Heart left ventricle (tissue), 16 donors: Measurements from ENCODE around the gene CEP112. TPM values are rescaled to one million over a fixed set of nuclear protein-coding genes. Genes with fewer than 3 reads are reported as not detected.

Experiments used
- ATAC-seq, 4 donors: fragments of 200-7000 bp; cut with Tn5 transposase; one replicate each; pipeline ENCODE4 v1.9.1; 2020 to 2022; ENCODE audit warnings: moderate library complexity in 4 of 4, mild to moderate bottlenecking in 3 of 4, moderate number of reproducible peaks in 1 of 4
- DNase-seq, 5 donors: peaks; one replicate each; pipeline ENCODE4 v3.0.0-alpha.2; 2020
- H3K27ac ChIP-seq, 12 donors: fragments of 200-600 bp; sonication (generic) in 4 of 12; one replicate each; pipeline versions ENCODE4 v1.5.0 to v1.8.0; 2016 to 2022; ENCODE audit warnings: mild to moderate bottlenecking in 2 of 12
- H3K27me3 ChIP-seq, 9 donors: fragments of 200-600 bp; sonication (generic) in 2 of 9; one replicate each; pipeline versions ENCODE4 v1.5.1 to v1.8.0; 2016 to 2022; ENCODE audit warnings: mild to moderate bottlenecking in 3 of 9
- H3K36me3 ChIP-seq, 9 donors: fragments of 200-600 bp; sonication (generic) in 2 of 9; one replicate each; pipeline versions ENCODE4 v1.5.0 to v1.8.0; 2018 to 2022; ENCODE audit warnings: mild to moderate bottlenecking in 2 of 9
- H3K4me1 ChIP-seq, 12 donors: fragments of 200-600 bp; sonication (generic) in 4 of 12; one replicate each; pipeline versions ENCODE4 v1.5.0 to v1.8.0; 2016 to 2022; ENCODE audit warnings: mild to moderate bottlenecking in 3 of 12
- H3K4me3 ChIP-seq, 12 donors: fragments of 200-600 bp; sonication (generic) in 4 of 12; one replicate each; pipeline versions ENCODE4 v1.5.0 to v1.8.0; 2017 to 2022; ENCODE audit warnings: mild to moderate bottlenecking in 9 of 12, moderate library complexity in 4 of 12
- H3K9me3 ChIP-seq, 12 donors: fragments of 200-600 bp; sonication (generic) in 4 of 12; one replicate each; pipeline versions ENCODE4 v1.5.0 to v1.8.0; 2016 to 2022; ENCODE audit warnings: mild to moderate bottlenecking in 1 of 12
- POLR2A ChIP-seq, 2 donors: fragments of 450-650 bp; IDR thresholded peaks; one replicate each; pipeline ENCODE4 v1.6.1; 2017; ENCODE audit warnings: antibody characterized with exemption in 2 of 2, mild to moderate bottlenecking in 2 of 2, moderate library complexity in 2 of 2
- WGBS, 4 donors: extraction: QIAGEN DNeasy Blood & Tissue Kit in 2 of 4; methylation state at CpG; one replicate each; pipeline versions ENCODE4 v1.1.5 to v1.1.7; 2013 to 2018; 5-methylcytosine and 5-hydroxymethylcytosine counted together
- intact Hi-C, 10 donors: fragments of 100-400 bp; cut with DNase I; formaldehyde crosslinking; loops; one replicate each; pipeline versions ENCODE4 v1.11.1 to v1.14.2; 2022
- polyA plus RNA-seq, 2 donors: library from polyadenylated mRNA; stranded (reverse); fragments of 200-250 nt; gene quantifications; one replicate each; pipeline ENCODE4 v1.2.3, GENCODE V29; 2013
- total RNA-seq, 9 donors: library from RNA; depleted of rRNA in 2 of 9; stranded (reverse); fragments of >200 nt in 2 of 9; fragmentation: NEBNext Ultra II Directional in 3 of 9; extraction: Animal tissue kit (Norgen Biotek cat#: 25700) in 3 of 9; gene quantifications; one replicate each; pipeline versions ENCODE4 v1.1.0 to v1.2.4, GENCODE V29; 2016 to 2023
- TF ChIP-seq, protein P1 (sequence below), 12 donors: fragments of 200-600 bp; sonication (generic) in 4 of 12; IDR thresholded peaks; one replicate each; pipeline versions ENCODE4 v1.5.0 to v1.8.0; 2018 to 2022; ENCODE audit warnings: antibody characterized with exemption in 12 of 12, mild to moderate bottlenecking in 5 of 12
- donor health status: ischemic (EF 13 %, LVEDD 7.1; RV severe dilation, severe dysfunction).
- donor health status: healthy with polysubstance abuse.
- donor health status: DM: no; HTN: yes; CAD: no.
- donor health status: DM: no; HTN: no; CAD: no.
- donor health status: ischemic (EF 25% LVEDD 6.9; RV normal size, moderate dysfunction).
- donor health status: ischemic (EF 25% LVEDD 5.7; RV mildly dilated, moderate dysfunction).
- donor health status: healthy.
- donor health status: DM: yes; HTN: yes; CAD: no.
- donor health status: ischemic (EF 35%, LVEDD 5.7; RV mildly dilated, moderate dysfunction).
- donor health status: nonischemic (EF 11% LVEDD 7.7; RV severe dilation, severe dysfunction).
- donor health status: DM: yes; HTN: yes; CAD: no.
- donor health status: PGD.
- donor health status: ischemic (EF 29% LVEDD 5.4; RV normal size, mild dysfunction).
- donor health status: nonischemic (EF 23%, LVEDD 6.1; RV moderate dilation, normal function).

CEP112 gene
- total and polyA plus RNA-seq, 11 donors = 5.5 to 28.3 (median 14.3) TPM

- Histone ChIP-seq H3K27ac (no peak overlapping the region), H3K4me1 (peaks cover 0 to 13% (median 4%) of the 10 kb centered on the region in 12 donors), H3K9me3 (peaks cover 0 to 8% (median 0%) of the 10 kb centered on the region in 12 donors), H3K36me3 (no peaks in the 10 kb centered on the region), H3K4me3 (no peak overlapping the region), H3K27me3 (no peaks in the 10 kb centered on the region)
- no peak for TF ChIP-seq POLR2A (IDR thresholded peaks at IDR 0.05)
- TF ChIP-seq, protein P1, sequence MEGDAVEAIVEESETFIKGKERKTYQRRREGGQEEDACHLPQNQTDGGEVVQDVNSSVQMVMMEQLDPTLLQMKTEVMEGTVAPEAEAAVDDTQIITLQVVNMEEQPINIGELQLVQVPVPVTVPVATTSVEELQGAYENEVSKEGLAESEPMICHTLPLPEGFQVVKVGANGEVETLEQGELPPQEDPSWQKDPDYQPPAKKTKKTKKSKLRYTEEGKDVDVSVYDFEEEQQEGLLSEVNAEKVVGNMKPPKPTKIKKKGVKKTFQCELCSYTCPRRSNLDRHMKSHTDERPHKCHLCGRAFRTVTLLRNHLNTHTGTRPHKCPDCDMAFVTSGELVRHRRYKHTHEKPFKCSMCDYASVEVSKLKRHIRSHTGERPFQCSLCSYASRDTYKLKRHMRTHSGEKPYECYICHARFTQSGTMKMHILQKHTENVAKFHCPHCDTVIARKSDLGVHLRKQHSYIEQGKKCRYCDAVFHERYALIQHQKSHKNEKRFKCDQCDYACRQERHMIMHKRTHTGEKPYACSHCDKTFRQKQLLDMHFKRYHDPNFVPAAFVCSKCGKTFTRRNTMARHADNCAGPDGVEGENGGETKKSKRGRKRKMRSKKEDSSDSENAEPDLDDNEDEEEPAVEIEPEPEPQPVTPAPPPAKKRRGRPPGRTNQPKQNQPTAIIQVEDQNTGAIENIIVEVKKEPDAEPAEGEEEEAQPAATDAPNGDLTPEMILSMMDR (IDR thresholded peaks at IDR 0.05) = no peak
- WGBS, 4 donors = 95 to 97% (median 96%) methylated on average over 3 of the region's 3 CpGs
- ATAC-seq (no peak), DNase-seq (no peak)
- intact Hi-C loops = no loop called here
Observed at GRCh38 chr17:65729207-65729606, 462.7 kb downstream of the CEP112 start.

- Histone ChIP-seq H3K9me3 (peaks cover 0 to 8% (median 0%) of the 10 kb centered on the region in 12 donors), H3K36me3 (no peaks in the 10 kb centered on the region), H3K4me1 (peaks cover 0 to 13% (median 4%) of the 10 kb centered on the region in 12 donors), H3K27ac (no peak overlapping the region), H3K4me3 (no peak overlapping the region), H3K27me3 (no peaks in the 10 kb centered on the region)
- WGBS, 4 donors = 75 to 84% (median 81%) methylated on average over 2 of the region's 2 CpGs
- ATAC-seq (no peak), DNase-seq (no peak)
- no peak for TF ChIP-seq POLR2A (IDR thresholded peaks at IDR 0.05)
- TF ChIP-seq, protein P1 (IDR thresholded peaks at IDR 0.05) = no peak
- intact Hi-C loops = no loop called here
Observed at GRCh38 chr17:65727832-65728231, 464.1 kb downstream of the CEP112 start.

- peak in 1 of 4 donors; percentile 58 for ATAC-seq
- intact Hi-C loops = no loop called here
- Histone ChIP-seq H3K4me3 (no peak overlapping the region), H3K36me3 (no peaks in the 10 kb centered on the region), H3K27ac (no peak overlapping the region), H3K9me3 (peaks cover 0 to 6% (median 0%) of the 10 kb centered on the region in 12 donors), H3K4me1 (peaks cover 0 to 13% (median 4%) of the 10 kb centered on the region in 12 donors), H3K27me3 (no peaks in the 10 kb centered on the region)
- WGBS, 4 donors = 45 to 55% (median 52%) methylated on average over 2 of the region's 2 CpGs
- TF ChIP-seq, protein P1 (IDR thresholded peaks at IDR 0.05) = no peak
- TF ChIP-seq POLR2A (IDR thresholded peaks at IDR 0.05) = no peak
- DNase-seq = no peak
Observed at GRCh38 chr17:65727246-65727645, 464.7 kb downstream of the CEP112 start.

DNA sequence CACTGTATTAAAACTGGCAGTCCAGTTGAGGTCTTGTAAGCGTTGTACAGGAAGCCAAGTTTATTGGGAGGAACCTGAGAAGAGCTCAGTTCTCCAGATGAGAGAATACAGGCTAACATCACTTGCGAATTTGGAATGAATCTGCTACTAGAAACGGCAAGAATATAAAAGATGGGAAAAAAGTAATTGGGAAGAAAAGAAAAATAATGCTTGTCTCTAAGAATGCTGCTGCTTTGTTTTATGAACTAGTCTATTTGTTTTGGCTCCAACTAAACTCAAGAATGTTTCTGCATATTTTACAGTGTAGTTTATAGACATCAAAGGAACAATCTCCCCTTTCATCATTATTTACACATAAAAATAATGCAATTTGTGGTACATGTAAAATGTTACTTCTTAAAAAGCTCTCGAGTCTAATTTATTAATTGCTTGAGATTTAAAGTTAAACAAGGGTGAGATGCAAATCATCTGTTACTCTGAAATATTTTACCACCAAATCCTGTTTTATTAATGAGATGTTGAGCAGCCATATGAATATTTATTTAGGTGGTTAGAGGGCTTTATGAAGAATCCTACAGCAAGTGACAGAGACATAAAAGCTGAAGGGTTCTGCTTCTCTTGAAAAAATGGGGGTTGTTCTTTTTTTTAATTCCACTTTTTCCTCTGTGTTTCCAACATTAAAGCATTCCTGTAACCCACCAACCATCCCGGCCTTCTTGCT is 468.3 kb downstream of the CEP112 start:
- Histone ChIP-seq H3K9me3 (no peaks in the 10 kb centered on the region), H3K36me3 (no peaks in the 10 kb centered on the region), H3K27ac (no peak overlapping the region), H3K4me3 (no peak overlapping the region), H3K27me3 (no peaks in the 10 kb centered on the region), H3K4me1 (no peaks in the 10 kb centered on the region)
- intact Hi-C loops = no loop called here
- ATAC-seq (no peak), DNase-seq (no peak)
- TF ChIP-seq, protein P1 (IDR thresholded peaks at IDR 0.05) = no peak
- no peak for TF ChIP-seq POLR2A (IDR thresholded peaks at IDR 0.05)
- 63 to 74% (median 73%) methylated on average over 5 of the region's 5 CpGs for WGBS, 4 donors
